Eye (tissue), 1 donor: ENCODE results near the gene FAIM.

ENCODE experiments used
- DNase-seq: peaks from one replicate; pipeline ENCODE4 v3.0.0-alpha.2; 2015

The FAIM gene

GRCh38 chr3:138681463-138682220 lies 73.1 kb downstream of the FAIM start:
- no peak for DNase-seq

- no peak for DNase-seq
Observed at GRCh38 chr3:138682648-138683047, 74.1 kb downstream of the FAIM start.
